B cell (primary cell): ENCODE measurements around the gene RING1. TPM values are rescaled to one million over a fixed set of nuclear protein-coding genes. Genes with fewer than 3 reads are reported as not detected.

Experiments used
- ATAC-seq: fragments of 200-7000 bp; cut with Tn5 transposase; one replicate; pipeline ENCODE4 v1.10.0; 2021; ENCODE audit warnings: low read depth, mild to moderate bottlenecking, moderate number of reproducible peaks, moderate library complexity
- CTCF ChIA-PET: fragments of 350-600 bp; sonication (Branson Sonifier 250); formaldehyde crosslinking; loops from one replicate; lab custom pipeline; 2021; ENCODE audit warnings: antibody characterized with exemption, inconsistent platforms; lab: Charles Lee
- POLR2A ChIA-PET: fragments of 350-600 bp; sonication (Branson Sonifier 250); formaldehyde crosslinking; loops from one replicate; lab custom pipeline; 2021; ENCODE audit warnings: antibody characterized with exemption; lab: Charles Lee
- DNase-seq: peaks from one replicate; pipeline ENCODE4 v3.0.0; 2013
- H2AFZ ChIP-seq: 2 replicates; pipeline ENCODE4 v1.6.1; 2012; ENCODE audit warnings: mild to moderate bottlenecking, low read depth, low read length; ENCODE audit not compliant: insufficient read depth, poor library complexity, severe bottlenecking
- H3K27ac ChIP-seq, 2 donors: 1 replicate in 1 of 2; 2 replicates in 1 of 2; pipeline ENCODE4 v1.5.1; 2012 to 2013; ENCODE audit warnings: low read length in 2 of 2, mild to moderate bottlenecking in 2 of 2, moderate library complexity in 1 of 2
- H3K27me3 ChIP-seq, 4 experiments: fragments of 200-600 bp in 1 of 4; sonication (generic) in 1 of 4; replicated peaks in 1 of 4; 1 replicate in 2 of 4; 2 replicates in 2 of 4; pipeline versions ENCODE4 v1.6.1 to v1.7.0; 2013 to 2016; ENCODE audit warnings: low read length in 3 of 4, mild to moderate bottlenecking in 2 of 4, mixed read lengths in 1 of 4, moderate library complexity in 1 of 4; ENCODE audit not compliant: insufficient read depth in 4 of 4, control insufficient read depth in 3 of 4; ENCODE audit errors: control extremely low read depth in 1 of 4
- H3K36me3 ChIP-seq, 2 experiments: replicated peaks in 1 of 2; 1 replicate in 1 of 2; 2 replicates in 1 of 2; pipeline versions ENCODE4 v1.6.1 to v1.7.1; 2013; ENCODE audit warnings: low read length in 1 of 2; ENCODE audit not compliant: insufficient read depth in 2 of 2, control insufficient read depth in 1 of 2; ENCODE audit errors: control extremely low read depth in 1 of 2, extremely low read depth in 1 of 2
- H3K4me1 ChIP-seq, 2 donors: fragments of 200-600 bp in 1 of 2; sonication (generic) in 1 of 2; 1 replicate in 1 of 2; 2 replicates in 1 of 2; pipeline versions ENCODE4 v1.5.1 to v1.6.1; 2013 to 2017; ENCODE audit warnings: low read length in 2 of 2; ENCODE audit not compliant: control insufficient read depth in 2 of 2, insufficient read depth in 2 of 2
- H3K4me2 ChIP-seq: replicated peaks from 2 replicates; pipeline ENCODE3; 2012; ENCODE audit warnings: mild to moderate bottlenecking, low read depth, low read length; ENCODE audit not compliant: poor library complexity, severe bottlenecking
- H3K4me3 ChIP-seq, 5 experiments: fragments of 200-600 bp in 1 of 5; sonication (generic) in 1 of 5; 1 replicate in 3 of 5; 2 replicates in 2 of 5; pipeline versions ENCODE4 v1.5.1 to v1.7.0; 2011 to 2016; ENCODE audit warnings: low read length in 4 of 5, mild to moderate bottlenecking in 4 of 5, low read depth in 2 of 5, control low read depth in 1 of 5, moderate library complexity in 1 of 5; ENCODE audit not compliant: insufficient read depth in 1 of 5; ENCODE audit errors: control extremely low read depth in 1 of 5, extremely low read depth in 1 of 5
- H3K79me2 ChIP-seq: fragments of 200-600 bp; sonication (generic); one replicate; pipeline ENCODE4 v1.6.0; 2016; ENCODE audit warnings: low read length; ENCODE audit not compliant: control insufficient read depth, insufficient read depth
- H3K9ac ChIP-seq: fragments of 200-600 bp; sonication (generic); 2 replicates; pipeline ENCODE4 v1.6.1; 2017; ENCODE audit warnings: mild to moderate bottlenecking, low read length, moderate library complexity
- H3K9me3 ChIP-seq, 3 donors: one replicate each; pipeline versions ENCODE4 v1.6.1 to v1.7.1; 2013; ENCODE audit warnings: low read length in 2 of 3; ENCODE audit not compliant: control insufficient read depth in 2 of 3, insufficient read depth in 1 of 3; ENCODE audit errors: control extremely low read depth in 1 of 3
- H4K20me1 ChIP-seq: 2 replicates; pipeline ENCODE4 v1.6.0; 2012; ENCODE audit warnings: mild to moderate bottlenecking, low read length; ENCODE audit not compliant: insufficient read depth, control insufficient read depth, poor library complexity, severe bottlenecking
- H3K27ac Mint-ChIP-seq: one replicate; pipeline ENCODE4 v1.8.0; 2021; ENCODE audit warnings: mixed read lengths
- H3K27me3 Mint-ChIP-seq: one replicate; pipeline ENCODE4 v1.8.0; 2021; ENCODE audit warnings: mixed read lengths
- H3K4me1 Mint-ChIP-seq: one replicate; pipeline ENCODE4 v1.8.0; 2021; ENCODE audit warnings: mixed read lengths
- H3K4me3 Mint-ChIP-seq: one replicate; pipeline ENCODE4 v1.8.0; 2021; ENCODE audit warnings: mixed read lengths
- H3K9me3 Mint-ChIP-seq: one replicate; pipeline ENCODE4 v1.8.0; 2022; ENCODE audit warnings: mixed read lengths; ENCODE audit not compliant: insufficient read depth
- EZH2 ChIP-seq: IDR thresholded peaks from 2 replicates; pipeline ENCODE4 v1.6.1; 2012; ENCODE audit warnings: borderline replicate concordance, low read depth, mild to moderate bottlenecking, moderate library complexity, low read length; ENCODE audit not compliant: insufficient read depth, poor library complexity, severe bottlenecking
- WGBS: methylation state at CpG from one replicate; pipeline ENCODE4 v1.1.5; 2013; ENCODE audit warnings: missing lambda C conversion rate; ENCODE audit not compliant: insufficient coverage; 5-methylcytosine and 5-hydroxymethylcytosine counted together
- intact Hi-C: fragments of 100-400 bp; cut with micrococcal nuclease; formaldehyde crosslinking; loops from one replicate; pipeline ENCODE4 v1.10.0; 2022
- polyA plus RNA-seq: library from polyadenylated mRNA; depleted of rRNA; stranded (reverse); fragments of >200 nt; gene quantifications from 2 replicates; pipeline ENCODE4 v1.2.3, GENCODE V29; 2012
- total RNA-seq, 2 donors: library from RNA; stranded (reverse); fragments of 120-200 nt in 1 of 2; gene quantifications; 1 replicate in 1 of 2; 2 replicates in 1 of 2; pipeline versions ENCODE4 v1.2.3 to v1.2.4, GENCODE V29; 2013 to 2022
- TF ChIP-seq, protein P1 (sequence below): fragments of 200-600 bp; IDR thresholded peaks from one replicate; pipeline ENCODE4 v1.8.0; 2022; ENCODE audit warnings: antibody characterized with exemption, mild to moderate bottlenecking

RING1 gene
- total and polyA plus RNA-seq, 2 donors (not counting 1 experiment from before 2014, with no cell fraction given) = 37.1 to 44.2 TPM

DNA sequence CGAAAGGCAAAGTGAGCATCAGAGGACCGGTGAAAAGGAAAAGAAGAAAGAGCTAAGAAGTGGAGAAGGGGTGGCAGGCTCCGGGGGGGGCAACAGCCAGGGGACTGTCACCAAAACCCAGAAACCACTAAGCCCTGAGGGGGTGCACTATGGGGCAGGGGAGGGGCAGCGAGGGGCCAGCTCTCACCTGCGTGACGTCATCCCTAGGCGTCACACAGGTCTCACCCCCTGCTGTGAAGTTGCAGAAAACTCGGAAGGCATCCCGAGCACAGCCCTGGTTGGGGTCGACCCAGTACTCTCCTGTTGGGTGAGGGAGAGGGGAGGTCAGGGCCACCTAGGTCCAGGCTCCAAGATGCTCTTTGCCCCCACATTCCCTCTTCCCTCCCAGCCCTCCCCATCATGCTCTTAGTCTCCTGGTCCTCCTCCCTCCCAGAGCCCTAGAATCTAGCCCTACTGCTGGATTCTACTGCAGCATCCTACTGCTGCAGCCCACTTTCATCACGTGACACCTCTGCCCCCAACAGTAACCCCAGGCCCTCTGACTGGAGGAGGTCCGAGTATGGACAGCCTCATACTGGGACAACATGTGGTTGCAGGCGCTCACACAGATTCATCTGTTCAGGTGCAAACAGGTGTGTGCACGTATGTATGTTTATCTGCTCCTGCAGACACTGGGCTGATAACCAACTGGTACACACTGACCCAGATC, 43.5 kb upstream of the RING1 start:
- intact Hi-C loops = no loop called here
- H3K4me1 Mint-ChIP-seq = peaks cover 18% of the 10 kb centered on the region
- ATAC-seq (no peak), DNase-seq (no peak)
- POLR2A ChIA-PET = interaction anchor here (0.7 kb wide), 1 partner anchor 116 kb away, joined by 4 read pairs; no protein-coding TSS in a partner anchor
- 89% methylated on average over 11 of the region's 14 CpGs for WGBS
- H3K9ac ChIP-seq = no peak overlapping the region
- H3K27ac Mint-ChIP-seq = no peak overlapping the region
- H3K36me3 ChIP-seq = no peaks in the 10 kb centered on the region
- TF ChIP-seq, protein P1, sequence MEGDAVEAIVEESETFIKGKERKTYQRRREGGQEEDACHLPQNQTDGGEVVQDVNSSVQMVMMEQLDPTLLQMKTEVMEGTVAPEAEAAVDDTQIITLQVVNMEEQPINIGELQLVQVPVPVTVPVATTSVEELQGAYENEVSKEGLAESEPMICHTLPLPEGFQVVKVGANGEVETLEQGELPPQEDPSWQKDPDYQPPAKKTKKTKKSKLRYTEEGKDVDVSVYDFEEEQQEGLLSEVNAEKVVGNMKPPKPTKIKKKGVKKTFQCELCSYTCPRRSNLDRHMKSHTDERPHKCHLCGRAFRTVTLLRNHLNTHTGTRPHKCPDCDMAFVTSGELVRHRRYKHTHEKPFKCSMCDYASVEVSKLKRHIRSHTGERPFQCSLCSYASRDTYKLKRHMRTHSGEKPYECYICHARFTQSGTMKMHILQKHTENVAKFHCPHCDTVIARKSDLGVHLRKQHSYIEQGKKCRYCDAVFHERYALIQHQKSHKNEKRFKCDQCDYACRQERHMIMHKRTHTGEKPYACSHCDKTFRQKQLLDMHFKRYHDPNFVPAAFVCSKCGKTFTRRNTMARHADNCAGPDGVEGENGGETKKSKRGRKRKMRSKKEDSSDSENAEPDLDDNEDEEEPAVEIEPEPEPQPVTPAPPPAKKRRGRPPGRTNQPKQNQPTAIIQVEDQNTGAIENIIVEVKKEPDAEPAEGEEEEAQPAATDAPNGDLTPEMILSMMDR = no peak
- TF ChIP-seq EZH2 = no peak
- no peak overlapping the region for H3K4me3 Mint-ChIP-seq
- H2AFZ ChIP-seq = no peak overlapping the region
- H3K79me2 ChIP-seq = no peaks in the 10 kb centered on the region
- H3K27me3 ChIP-seq = peaks cover 0 to 3% (median 0%) of the 10 kb centered on the region in 4 experiments
- H4K20me1 ChIP-seq = no peaks in the 10 kb centered on the region
- no peak overlapping the region for H3K4me3 ChIP-seq
- H3K4me1 ChIP-seq = peaks cover 7 to 19% of the 10 kb centered on the region in 2 donors
- H3K4me2 ChIP-seq = no peak overlapping the region
- H3K27ac ChIP-seq = no peak overlapping the region
- CTCF ChIA-PET = interaction anchor here (1.1 to 2.1 kb wide), 3 partner anchors 38 to 84 kb away, joined by 3 to 6 read pairs (median 4); no protein-coding TSS in a partner anchor
- no peaks in the 10 kb centered on the region for H3K9me3 Mint-ChIP-seq
- peaks cover 19% of the 10 kb centered on the region for H3K27me3 Mint-ChIP-seq
- H3K9me3 ChIP-seq = no peaks in the 10 kb centered on the region

DNA sequence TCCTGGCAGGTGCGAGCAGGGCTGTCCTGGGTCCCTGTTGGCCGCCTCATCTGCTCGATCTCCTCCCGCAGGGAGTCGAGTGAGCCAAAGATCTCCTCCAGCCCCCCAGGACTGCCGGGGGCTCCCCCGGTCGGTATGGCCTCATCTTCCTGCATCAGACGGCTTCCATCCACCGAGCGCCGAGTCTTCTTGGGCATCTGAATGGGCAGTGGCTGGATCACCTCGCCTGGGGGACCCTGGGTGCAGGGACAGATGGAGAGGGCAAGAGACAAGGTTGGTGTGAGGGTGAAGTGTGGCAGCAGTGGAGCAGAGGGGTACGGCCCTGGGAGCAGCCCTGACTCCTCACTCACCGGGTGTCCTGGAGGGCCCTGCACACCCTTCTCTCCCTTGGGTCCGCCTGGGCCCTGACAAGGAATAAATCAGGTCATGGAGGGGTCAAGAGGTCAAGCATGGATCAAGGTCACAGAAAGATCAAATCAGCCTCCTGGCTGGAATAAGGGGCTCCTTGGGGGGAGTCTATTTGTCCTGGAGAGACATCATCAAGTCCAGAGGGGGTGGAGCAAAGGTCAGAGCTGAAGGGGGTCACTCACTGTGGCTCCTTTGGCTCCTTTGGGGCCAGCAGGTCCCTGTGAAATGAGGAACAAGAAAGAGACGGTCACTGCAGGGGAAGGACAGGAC, 42.6 kb upstream of the RING1 start:
- intact Hi-C loops = no loop called here
- Histone ChIP-seq H3K79me2 (no peaks in the 10 kb centered on the region), H4K20me1 (no peaks in the 10 kb centered on the region), H3K9ac (no peak overlapping the region), H2AFZ (no peak overlapping the region), H3K27ac (no peak overlapping the region), H3K9me3 (no peaks in the 10 kb centered on the region), H3K4me3 (no peak overlapping the region), H3K36me3 (no peaks in the 10 kb centered on the region), H3K4me2 (no peak overlapping the region), H3K27me3 (peaks cover 0 to 3% (median 0%) of the 10 kb centered on the region in 4 experiments), H3K4me1 (peaks cover 7 to 23% of the 10 kb centered on the region in 2 donors)
- POLR2A ChIA-PET = no interaction called here
- 93% methylated on average over 16 of the region's 17 CpGs for WGBS
- peaks cover 19% of the 10 kb centered on the region for H3K27me3 Mint-ChIP-seq
- H3K4me1 Mint-ChIP-seq = peaks cover 26% of the 10 kb centered on the region
- ATAC-seq (no peak), DNase-seq (no peak)
- no peak overlapping the region for H3K4me3 Mint-ChIP-seq
- no peak overlapping the region for H3K27ac Mint-ChIP-seq
- CTCF ChIA-PET = interaction anchor here (0.6 to 2.1 kb wide), 2 partner anchors 17 to 83 kb away, joined by 3 to 6 read pairs; no protein-coding TSS in a partner anchor
- TF ChIP-seq, protein P1 = no peak
- TF ChIP-seq EZH2 = no peak
- no peaks in the 10 kb centered on the region for H3K9me3 Mint-ChIP-seq
